Hair follicular keratinocyte (primary cell): ENCODE measurements around the gene PRSS38. TPM values are rescaled to one million over a fixed set of nuclear protein-coding genes. Genes with fewer than 3 reads are reported as not detected.

Experiments used
- total RNA-seq: library from RNA; depleted of rRNA; stranded (reverse); fragments of >200 nt; gene quantifications from 2 replicates; pipeline ENCODE4 v1.2.3, GENCODE V29; 2015

PRSS38 gene
- total RNA-seq = not detected in 2 replicates

GRCh38 chr1:227815468-227816409 lies at the start of gene PRSS38:
PRSS38 (plus strand) TSS chr1:227815675; CDS start chr1:227815717, 42 bp downstream.

Other genes with a start within 250 kb of the PRSS38 start
- 24.9 and 37.4 TPM in 2 replicates for gene JMJD4, start 80.4 kb upstream of the PRSS38 start, total RNA-seq
- gene SNAP47, start 80.2 kb upstream of the PRSS38 start, total RNA-seq = 35.9 and 41.2 TPM in 2 replicates
- gene WNT9A, start 132.3 kb downstream of the PRSS38 start, total RNA-seq = under 0.01 and 0.08 TPM in 2 replicates
- not detected in 2 replicates for gene WNT3A, start 191.3 kb downstream of the PRSS38 start, total RNA-seq